ENCODE results near the gene MRPL32.

The MRPL32 gene

GRCh38 chr7:42902331-42902730 lies 29.8 kb upstream of the MRPL32 start:
- Histone ChIP-seq H3K4me2 (ENCODE audit: low read length) (no peak overlapping the region), H3K36me3 (ENCODE audit: control insufficient read depth, low read length) (no peaks in the 10 kb centered on the region), H3K27ac (ENCODE audit: low read depth, low read length) (no peak overlapping the region), H4K20me1 (ENCODE audit: control insufficient read depth, insufficient read depth, low read depth, low read length) (no peaks in the 10 kb centered on the region), H3K4me3 (ENCODE audit: low read length) (no peak overlapping the region), H3K9me2 (replicated peaks; ENCODE audit: control insufficient read depth, low read length) (no peaks in the 10 kb centered on the region), H3K4me1 (ENCODE audit: control insufficient read depth, low read length) (no peaks in the 10 kb centered on the region), H3F3A (ENCODE audit: control insufficient read depth, insufficient read depth) (no peaks in the 10 kb centered on the region), H3K27me3 (ENCODE audit: control insufficient read depth, low read length) (peaks cover 17% of the 10 kb centered on the region), H3K79me2 (ENCODE audit: control insufficient read depth, low read length) (no peaks in the 10 kb centered on the region), H3K9me3 (ENCODE audit: control insufficient read depth, insufficient read depth, low read length) (no peaks in the 10 kb centered on the region)
- TF ChIP-seq CTCF (IDR thresholded peaks at IDR 0.05; ENCODE audit: low read depth, low read length, poor library complexity, severe bottlenecking) (no peak), EZH2phosphoT487 (IDR thresholded peaks at IDR 0.05; ENCODE audit: borderline replicate concordance, low read length) (no peak)

- H3K36me3 ChIP-seq (ENCODE audit: control insufficient read depth, low read length), result peaks cover 12% of the 10 kb centered on the region
- TF ChIP-seq CTCF (IDR thresholded peaks at IDR 0.05; ENCODE audit: low read depth, low read length, poor library complexity, severe bottlenecking), result no peak
- no peak for TF ChIP-seq EZH2phosphoT487 (IDR thresholded peaks at IDR 0.05; ENCODE audit: borderline replicate concordance, low read length)
- H3K9me2 ChIP-seq (replicated peaks; ENCODE audit: control insufficient read depth, low read length), result no peaks in the 10 kb centered on the region
Measured at GRCh38 chr7:42906181-42906580, 26.0 kb upstream of the MRPL32 start.

GRCh38 chr7:42907316-42907715 lies 24.9 kb upstream of the MRPL32 start:
- Histone ChIP-seq H3K36me3 (ENCODE audit: control insufficient read depth, low read length) (peaks cover 12% of the 10 kb centered on the region), H3K27me3 (ENCODE audit: control insufficient read depth, low read length) (peaks cover 6% of the 10 kb centered on the region), H4K20me1 (ENCODE audit: control insufficient read depth, insufficient read depth, low read depth, low read length) (no peaks in the 10 kb centered on the region), H3K27ac (ENCODE audit: low read depth, low read length) (no peak overlapping the region), H3K4me2 (ENCODE audit: low read length) (no peak overlapping the region), H3K79me2 (ENCODE audit: control insufficient read depth, low read length) (peaks cover 16% of the 10 kb centered on the region), H3K9me2 (replicated peaks; ENCODE audit: control insufficient read depth, low read length) (no peaks in the 10 kb centered on the region), H3K4me3 (ENCODE audit: low read length) (no peak overlapping the region), H3K4me1 (ENCODE audit: control insufficient read depth, low read length) (peaks cover 17% of the 10 kb centered on the region), H3K9me3 (ENCODE audit: control insufficient read depth, insufficient read depth, low read length) (no peaks in the 10 kb centered on the region), H3F3A (ENCODE audit: control insufficient read depth, insufficient read depth) (peaks cover under 1% of the 10 kb centered on the region; the same call in 1 of the 2 replicates)
- TF ChIP-seq CTCF (IDR thresholded peaks at IDR 0.05; ENCODE audit: low read depth, low read length, poor library complexity, severe bottlenecking) (no peak), EZH2phosphoT487 (IDR thresholded peaks at IDR 0.05; ENCODE audit: borderline replicate concordance, low read length) (no peak)

More at GRCh38 chr7:42906181-42906580, 26.0 kb upstream of the MRPL32 start:
- H3K27ac ChIP-seq (ENCODE audit: low read depth, low read length), result no peak overlapping the region
- H3F3A ChIP-seq (ENCODE audit: control insufficient read depth, insufficient read depth), result no peaks in the 10 kb centered on the region
- H3K9me3 ChIP-seq (ENCODE audit: control insufficient read depth, insufficient read depth, low read length), result no peaks in the 10 kb centered on the region
- H3K27me3 ChIP-seq (ENCODE audit: control insufficient read depth, low read length), result peaks cover 13% of the 10 kb centered on the region
- H3K4me3 ChIP-seq (ENCODE audit: low read length), result no peak overlapping the region
- H3K4me1 ChIP-seq (ENCODE audit: control insufficient read depth, low read length), result peaks cover 11% of the 10 kb centered on the region
- H4K20me1 ChIP-seq (ENCODE audit: control insufficient read depth, insufficient read depth, low read depth, low read length), result no peaks in the 10 kb centered on the region
- H3K4me2 ChIP-seq (ENCODE audit: low read length), result no peak overlapping the region
- peaks cover 13% of the 10 kb centered on the region for H3K79me2 ChIP-seq (ENCODE audit: control insufficient read depth, low read length)
